K562 (cell line): ENCODE measurements around the gene SOCS7. TPM values are rescaled to one million over a fixed set of nuclear protein-coding genes. Genes with fewer than 3 reads are reported as not detected.

Experiments
- ATAC-seq: fragments of 200-7000 bp; cut with Tn5 transposase; 3 replicates; pipeline ENCODE4 v1.9.1; 2020; ENCODE audit warnings: moderate library complexity
- BruUV-seq: library from RNA; stranded (reverse); fragments of 400-500 nt; replicated peaks from 2 replicates; lab custom pipeline; 2021; lab: Mats Ljungman, UMichigan
- CTCF ChIA-PET: fragments of 300-600 bp; formaldehyde crosslinking; extraction: SDS; loops from one replicate; lab custom pipeline; 2021; ENCODE audit warnings: low intra/inter-chr PET ratio; lab: Yijun Ruan, JAX
- POLR2A ChIA-PET: fragments of 300-600, 350-650 bp; sonication (Branson Sonifier 250); formaldehyde crosslinking; extraction: SDS; loops from one replicate; lab custom pipeline; 2021; ENCODE audit warnings: antibody characterized with exemption, inconsistent platforms; lab: Yijun Ruan, JAX
- DNase-seq, 4 experiments: peaks; one replicate each; pipeline versions ENCODE4 v3.0.0 to v3.0.0-alpha.2; 2011 to 2018; ENCODE audit warnings: low spot score in 3 of 4, mixed read lengths in 3 of 4; ENCODE audit errors: extremely low read depth in 1 of 4
- FAIRE-seq: peaks from 2 replicates; lab custom pipeline; 2011; peaks lifted over from hg19 to GRCh38; lab: Jason Lieb, UNC
- H2AFZ ChIP-seq: 2 replicates; pipeline ENCODE4 v1.6.0; 2011; ENCODE audit warnings: low read depth, low read length, control low read depth, inconsistent platforms
- H3K27ac ChIP-seq: fragments of 200-600 bp; 3 replicates; pipeline ENCODE4 v1.8.0; 2011; ENCODE audit warnings: low read depth, mild to moderate bottlenecking, control low read depth, inconsistent platforms, low read length, moderate library complexity, mixed read lengths; ENCODE audit errors: extremely low read depth
- H3K27me3 ChIP-seq, 2 experiments: fragments of 300-600 bp in 1 of 2; 2 replicates in 1 of 2; 3 replicates in 1 of 2; pipeline versions ENCODE4 v1.6.0 to v1.8.0; 2011; ENCODE audit warnings: inconsistent platforms in 2 of 2, low read length in 2 of 2, mild to moderate bottlenecking in 1 of 2, mixed read lengths in 1 of 2, moderate library complexity in 1 of 2; ENCODE audit not compliant: control insufficient read depth in 2 of 2, insufficient read depth in 2 of 2
- H3K36me3 ChIP-seq: fragments of 300-600 bp; 3 replicates; pipeline ENCODE4 v1.8.0; 2011; ENCODE audit warnings: mild to moderate bottlenecking, low read length, inconsistent platforms; ENCODE audit not compliant: control insufficient read depth, insufficient read depth
- H3K4me1 ChIP-seq, 2 experiments: fragments of 200-600 bp in 1 of 2; replicated peaks in 1 of 2; 2 replicates in 1 of 2; 3 replicates in 1 of 2; pipeline versions ENCODE4 v1.5.1 to v1.8.0; 2011; ENCODE audit warnings: inconsistent platforms in 2 of 2, low read length in 2 of 2, mild to moderate bottlenecking in 1 of 2, mixed read lengths in 1 of 2, moderate library complexity in 1 of 2; ENCODE audit not compliant: control insufficient read depth in 2 of 2, insufficient read depth in 2 of 2
- H3K4me2 ChIP-seq: 2 replicates; pipeline ENCODE4 v1.6.1; 2011; ENCODE audit warnings: low read length, control low read depth, inconsistent platforms, mixed read lengths; ENCODE audit not compliant: insufficient read depth
- H3K4me3 ChIP-seq: fragments of 200-600 bp; sonication (generic), shearing (Covaris generic); 2 replicates; pipeline ENCODE4 v1.5.1; 2016; ENCODE audit warnings: control low read depth, inconsistent platforms
- H3K79me2 ChIP-seq: fragments of 200-600 bp; 3 replicates; pipeline ENCODE4 v1.8.0; 2011; ENCODE audit warnings: low read length, inconsistent platforms; ENCODE audit not compliant: control insufficient read depth, insufficient read depth
- H3K9ac ChIP-seq, 2 experiments: 2 replicates each; pipeline versions ENCODE4 v1.6.0 to v1.6.1; 2011; ENCODE audit warnings: low read depth in 2 of 2, low read length in 2 of 2, control low read depth in 1 of 2, inconsistent platforms in 1 of 2, mild to moderate bottlenecking in 1 of 2, mixed read lengths in 1 of 2; ENCODE audit not compliant: insufficient read depth in 1 of 2
- H3K9me1 ChIP-seq: one replicate; pipeline ENCODE4 v1.6.0; 2011; ENCODE audit warnings: inconsistent platforms, mild to moderate bottlenecking, low read length, moderate library complexity; ENCODE audit not compliant: control insufficient read depth, insufficient read depth
- H3K9me3 ChIP-seq: replicated peaks from 2 replicates; pipeline ENCODE4 v1.5.1; 2011; ENCODE audit warnings: low read depth, low read length, inconsistent platforms; ENCODE audit not compliant: control insufficient read depth, insufficient read depth
- H4K20me1 ChIP-seq: replicated peaks from 2 replicates; pipeline ENCODE4 v1.6.1; 2011; ENCODE audit warnings: low read length, inconsistent platforms, mixed read lengths; ENCODE audit not compliant: control insufficient read depth, insufficient read depth
- FOXK1 ChIP-seq: sonication (generic); formaldehyde crosslinking; IDR thresholded peaks from 2 replicates; pipeline ENCODE4 v1.8.0; 2022; ENCODE audit warnings: missing genetic modification reagents, mild to moderate bottlenecking, borderline replicate concordance
- GABPA ChIP-seq: fragments of 200-800 bp; sonication (Bioruptor generic); conservative IDR thresholded peaks from 2 replicates; pipeline ENCODE4 v1.6.1; 2016; ENCODE audit warnings: low read depth, missing genetic modification characterization, missing compliant biosample characterization
- GTF2E2 ChIP-seq: fragments of 200-800 bp; sonication (Bioruptor generic); IDR thresholded peaks from 2 replicates; pipeline ENCODE4 v1.6.1; 2016; ENCODE audit warnings: missing genetic modification characterization, missing compliant biosample characterization
- HDAC2 ChIP-seq: fragments of 450-650 bp; IDR thresholded peaks from 2 replicates; pipeline ENCODE4 v1.6.1; 2016; ENCODE audit warnings: mild to moderate bottlenecking
- KLF1 ChIP-seq: fragments of 450-650 bp; IDR thresholded peaks from 2 replicates; pipeline ENCODE4 v1.6.1; 2016; ENCODE audit warnings: missing genetic modification characterization, missing compliant biosample characterization
- TGIF2 ChIP-seq: sonication (generic); formaldehyde crosslinking; IDR thresholded peaks from 2 replicates; pipeline ENCODE4 v1.8.1; 2022; ENCODE audit warnings: mild to moderate bottlenecking, missing genetic modification reagents, moderate library complexity
- ZNF347 ChIP-seq: fragments of 450-650 bp; formaldehyde crosslinking; IDR thresholded peaks from 2 replicates; pipeline ENCODE4 v1.4.0; 2020; ENCODE audit warnings: low read depth, mild to moderate bottlenecking, moderate library complexity
- WGBS: fragments of 100-300 bp; shearing (Covaris generic); methylation state at CpG from one replicate; pipeline ENCODE4 v1.1.6; 2016; ENCODE audit warnings: low coverage, mixed read lengths; ENCODE audit not compliant: insufficient coverage; ENCODE audit errors: missing lambda C conversion rate; 5-methylcytosine and 5-hydroxymethylcytosine counted together
- in situ Hi-C: fragments of 300-500 bp; cut with MboI; formaldehyde crosslinking; loops from 4 replicates; pipeline ENCODE4 v1.15.0; 2018; ENCODE audit warnings: inconsistent platforms, mixed read lengths
- intact Hi-C: fragments of 100-400 bp; cut with micrococcal nuclease; formaldehyde crosslinking; loops from 2 replicates; pipeline ENCODE4 v1.14.2; 2022
- polyA plus RNA-seq, 8 experiments: library from polyadenylated mRNA; depleted of rRNA in 4 of 8; stranded (reverse) in 5 of 8; unstranded in 3 of 8; fragments of >200 nt; fragmentation: Nextera tagmentation in 2 of 8; fragmentation: Illumina TruSeq in 1 of 8; extraction: Ambion mirVana in 2 of 8; extraction: Trizol in 1 of 8; gene quantifications; 2 replicates each; pipeline versions ENCODE4 v1.2.1 to v1.2.3, GENCODE V29; 2011 to 2014; ENCODE audit warnings: inconsistent platforms in 1 of 8, missing spikeins in 1 of 8
- total RNA-seq, 7 experiments: library from RNA; depleted of rRNA in 6 of 7; stranded (reverse); fragments of >200 nt in 6 of 7; fragmentation: Illumina TruSeq in 2 of 7; extraction: Trizol in 2 of 7; gene quantifications; 2 replicates each; pipeline versions ENCODE4 v1.2.1 to v1.2.3, GENCODE V29; 2011 to 2021; ENCODE audit warnings: low replicate concordance in 1 of 7
- TF ChIP-seq, protein P1 (sequence below): fragments of 200-400 bp; formaldehyde crosslinking; IDR thresholded peaks from 2 replicates; pipeline ENCODE4 v1.6.1; 2017; ENCODE audit warnings: mild to moderate bottlenecking, low read depth, low read length, moderate library complexity

SOCS7 gene
- total and polyA plus RNA-seq, 9 of the 15 experiments (the other 6 are each of a cell fraction or from before 2014, with no cell fraction given): 0.94 to 14.5 (median 8.2) TPM

- no peak overlapping the region for H3K27ac ChIP-seq
- 11% methylated on average over 8 of the region's 8 CpGs for WGBS
- BruUV-seq: no TSS peak
Observed at GRCh38 chr17:38326996-38327792, 24.4 kb upstream of the SOCS7 start.

More at GRCh38 chr17:38326996-38327792, 24.4 kb upstream of the SOCS7 start:
- ChIA-PET POLR2A (interaction anchor here (0.9 to 1.6 kb wide), 4 partner anchors 9 to 17 kb away, joined by 3 to 6 read pairs (median 4); no protein-coding TSS in a partner anchor), CTCF (no interaction called here)
- ATAC-seq (no peak), FAIRE-seq (no peak), DNase-seq (no peak)
- in situ Hi-C loops: no loop called here
- Histone ChIP-seq H3K9me3 (no peaks in the 10 kb centered on the region), H3K27me3 (peaks cover 46 to 52% of the 10 kb centered on the region in 2 experiments; a peak in 4 of 5 replicates), H3K4me2 (no peak overlapping the region), H3K4me3 (no peak overlapping the region), H4K20me1 (peaks cover 9% of the 10 kb centered on the region; the same call in 1 of the 2 replicates), H3K9ac (no peak overlapping the region), H3K4me1 (peaks cover 7 to 10% of the 10 kb centered on the region in 2 experiments; a peak in 3 of 5 replicates), H2AFZ (no peak overlapping the region), H3K36me3 (peaks cover 18% of the 10 kb centered on the region; the same call in 2 of the 3 replicates), H3K9me1 (peaks cover 6% of the 10 kb centered on the region), H3K79me2 (no peaks in the 10 kb centered on the region)
- TF ChIP-seq KLF1 (tag) (no peak), TGIF2 (CRISPR knock-in tag) (no peak), GABPA (tag) (no peak), HDAC2 (no peak), FOXK1 (CRISPR knock-in tag) (no peak), ZNF347 (no peak), GTF2E2 (tag) (no peak)
- TF ChIP-seq, protein P1, sequence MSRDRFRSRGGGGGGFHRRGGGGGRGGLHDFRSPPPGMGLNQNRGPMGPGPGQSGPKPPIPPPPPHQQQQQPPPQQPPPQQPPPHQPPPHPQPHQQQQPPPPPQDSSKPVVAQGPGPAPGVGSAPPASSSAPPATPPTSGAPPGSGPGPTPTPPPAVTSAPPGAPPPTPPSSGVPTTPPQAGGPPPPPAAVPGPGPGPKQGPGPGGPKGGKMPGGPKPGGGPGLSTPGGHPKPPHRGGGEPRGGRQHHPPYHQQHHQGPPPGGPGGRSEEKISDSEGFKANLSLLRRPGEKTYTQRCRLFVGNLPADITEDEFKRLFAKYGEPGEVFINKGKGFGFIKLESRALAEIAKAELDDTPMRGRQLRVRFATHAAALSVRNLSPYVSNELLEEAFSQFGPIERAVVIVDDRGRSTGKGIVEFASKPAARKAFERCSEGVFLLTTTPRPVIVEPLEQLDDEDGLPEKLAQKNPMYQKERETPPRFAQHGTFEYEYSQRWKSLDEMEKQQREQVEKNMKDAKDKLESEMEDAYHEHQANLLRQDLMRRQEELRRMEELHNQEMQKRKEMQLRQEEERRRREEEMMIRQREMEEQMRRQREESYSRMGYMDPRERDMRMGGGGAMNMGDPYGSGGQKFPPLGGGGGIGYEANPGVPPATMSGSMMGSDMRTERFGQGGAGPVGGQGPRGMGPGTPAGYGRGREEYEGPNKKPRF: no peak
- intact Hi-C loops: no loop called here
